Small intestine (tissue), 7 donors: ENCODE measurements around the gene GUCA1A. TPM values are rescaled to one million over a fixed set of nuclear protein-coding genes. Genes with fewer than 3 reads are reported as not detected.
A peak's percentile ranks its signal among the peaks of the same experiment; 100 is the strongest.
"Not testable (repeated sequence)": the region's sequence is repeated elsewhere in the genome, so short reads cannot be mapped to it uniquely, and the experiment has no call there.

Experiments
- DNase-seq, 2 donors: peaks; one replicate each; pipeline versions ENCODE4 v3.0.0 to v3.0.0-alpha.2; 2013
- FAIRE-seq: peaks from 2 replicates; lab custom pipeline; 2012; peaks lifted over from hg19 to GRCh38; lab: Jason Lieb, UNC
- H3K27ac ChIP-seq, 3 donors: one replicate each; pipeline ENCODE4 v1.5.1; 2013; ENCODE audit warnings: low read length in 2 of 3, mild to moderate bottlenecking in 2 of 3, control low read depth in 1 of 3, inconsistent platforms in 1 of 3, low read depth in 1 of 3, moderate library complexity in 1 of 3
- H3K27me3 ChIP-seq, 3 donors: one replicate each; pipeline ENCODE4 v1.6.1; 2013; ENCODE audit warnings: low read length in 3 of 3, inconsistent platforms in 1 of 3; ENCODE audit not compliant: control insufficient read depth in 3 of 3, insufficient read depth in 3 of 3
- H3K36me3 ChIP-seq, 3 donors: one replicate each; pipeline ENCODE4 v1.6.1; 2013; ENCODE audit warnings: low read length in 3 of 3, inconsistent platforms in 1 of 3, low read depth in 1 of 3, mild to moderate bottlenecking in 1 of 3, moderate library complexity in 1 of 3; ENCODE audit not compliant: control insufficient read depth in 3 of 3, insufficient read depth in 2 of 3
- H3K4me1 ChIP-seq, 3 donors: one replicate each; pipeline ENCODE4 v1.6.1; 2013; ENCODE audit warnings: low read length in 2 of 3, inconsistent platforms in 1 of 3, low read depth in 1 of 3, mild to moderate bottlenecking in 1 of 3, moderate library complexity in 1 of 3; ENCODE audit not compliant: control insufficient read depth in 3 of 3, insufficient read depth in 2 of 3
- H3K4me3 ChIP-seq, 3 donors: one replicate each; pipeline ENCODE4 v1.5.1; 2013; ENCODE audit warnings: low read length in 3 of 3, control low read depth in 1 of 3, inconsistent platforms in 1 of 3, low read depth in 1 of 3, mild to moderate bottlenecking in 1 of 3, moderate library complexity in 1 of 3
- H3K9me3 ChIP-seq, 2 donors: one replicate each; pipeline ENCODE4 v1.6.1; 2013; ENCODE audit warnings: low read depth in 1 of 2, low read length in 1 of 2; ENCODE audit not compliant: control insufficient read depth in 2 of 2, insufficient read depth in 1 of 2
- WGBS, 3 donors: extraction: QIAGEN DNeasy Blood & Tissue Kit; methylation state at CpG; one replicate each; pipeline ENCODE4 v1.1.7; 2013; 5-methylcytosine and 5-hydroxymethylcytosine counted together
- polyA plus RNA-seq, 4 donors: library from polyadenylated mRNA; stranded (reverse) in 3 of 4; unstranded in 1 of 4; fragments of 200-250 nt in 3 of 4; fragments of 120-200 nt in 1 of 4; gene quantifications; one replicate each; pipeline versions ENCODE4 v1.2.1 to v1.2.3, GENCODE V29; 2013
- donor health status: healthy with polysubstance abuse.
- donor health status: control.
- donor health status: control.
- donor health status: Bipolar disorder and iron deficiency.
- donor health status: healthy.

GUCA1A gene
- polyA plus RNA-seq, 4 donors = 0.37 to 0.69 TPM; not detected in 2

DNA sequence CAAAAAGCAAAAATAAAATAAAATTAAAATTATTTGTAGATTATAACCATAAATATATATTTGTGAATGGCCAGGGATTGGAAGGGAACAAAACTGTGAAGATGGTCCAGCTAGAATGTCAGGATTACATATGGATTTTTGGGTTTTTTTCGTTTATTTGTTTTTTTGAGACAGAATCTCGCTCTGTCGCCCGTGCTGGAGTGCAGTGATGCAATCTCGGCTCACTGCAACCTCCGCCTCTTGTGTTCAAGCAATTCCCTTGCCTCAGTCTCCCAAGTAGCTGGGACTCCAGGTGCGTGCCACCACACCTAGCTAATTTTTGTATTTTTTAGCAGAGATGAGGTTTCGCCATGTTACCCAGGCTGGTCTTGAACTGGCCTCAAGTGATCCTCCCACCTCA is 22.9 kb upstream of the GUCA1A start:
- WGBS, 3 donors = 89 to 94% (median 91%) methylated on average over 8 of the region's 8 CpGs
- DNase-seq = no peak
- no peaks in the 10 kb centered on the region for H3K36me3 ChIP-seq
- H3K4me1 ChIP-seq = peaks cover 0 to 30% (median 3%) of the 10 kb centered on the region in 3 donors
- H3K27me3 ChIP-seq = no peaks in the 10 kb centered on the region
- no peak overlapping the region for H3K4me3 ChIP-seq
- H3K27ac ChIP-seq = no peak overlapping the region
- FAIRE-seq = no peak
- no peaks in the 10 kb centered on the region for H3K9me3 ChIP-seq

GRCh38 chr6:42152024-42152423 is 21.1 kb upstream of the GUCA1A start:
- Histone ChIP-seq H3K27me3 (no peaks in the 10 kb centered on the region), H3K36me3 (no peaks in the 10 kb centered on the region), H3K9me3 (no peaks in the 10 kb centered on the region), H3K4me3 (no peak overlapping the region), H3K27ac (peak overlapping the region in 1 of 3 donors; percentile 93), H3K4me1 (peaks cover 0 to 30% (median 3%) of the 10 kb centered on the region in 3 donors)
- DNase-seq (no peak), FAIRE-seq (no peak)
- WGBS, 3 donors = 81 to 86% (median 84%) methylated on average over 8 of the region's 8 CpGs

DNA sequence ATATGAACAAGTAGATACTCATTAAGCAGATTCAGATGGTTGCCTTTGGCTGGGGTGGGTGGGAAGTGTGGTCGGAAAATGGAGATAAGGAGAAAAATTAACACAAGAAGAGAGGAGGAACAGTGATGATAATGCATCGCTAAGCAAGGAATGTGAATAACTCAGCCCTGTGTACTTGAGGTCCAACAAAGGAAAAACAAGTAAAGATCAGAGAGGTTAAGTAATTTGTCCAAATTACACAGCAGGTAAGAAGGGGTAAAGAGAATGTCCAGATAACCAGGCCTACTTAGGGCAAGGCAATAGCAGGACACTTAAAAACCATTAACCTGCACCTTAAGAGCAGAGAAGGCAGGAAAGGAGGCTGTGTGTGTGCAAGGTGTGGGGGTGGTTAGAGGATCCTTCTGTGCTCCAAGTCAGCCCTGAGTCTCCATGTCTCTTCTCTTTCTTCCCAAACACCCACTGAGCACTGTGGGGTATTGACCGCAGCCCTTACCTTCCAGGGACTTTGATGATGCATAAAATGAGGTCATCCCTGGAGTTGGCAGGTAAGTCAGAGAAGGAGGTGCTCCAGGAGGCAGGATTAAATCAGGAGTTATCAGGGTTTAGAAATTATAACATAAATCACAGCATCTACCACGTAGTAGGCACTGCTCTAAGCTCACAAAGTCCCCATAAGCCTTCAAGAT is 20.5 kb upstream of the GUCA1A start:
- H3K4me1 ChIP-seq = peaks cover 0 to 26% (median 3%) of the 10 kb centered on the region in 3 donors
- not testable (repeated sequence) for H3K36me3 ChIP-seq, H3K4me3 ChIP-seq, FAIRE-seq, H3K27ac ChIP-seq, H3K9me3 ChIP-seq, DNase-seq, H3K27me3 ChIP-seq
- WGBS, 3 donors = 86 to 88% (median 87%) methylated on average over 3 of the region's 4 CpGs

GRCh38 chr6:42153921-42154320 is 19.2 kb upstream of the GUCA1A start:
- Histone ChIP-seq H3K36me3 (no peaks in the 10 kb centered on the region), H3K9me3 (no peaks in the 10 kb centered on the region), H3K27ac (no peak overlapping the region), H3K4me3 (no peak overlapping the region), H3K4me1 (peaks cover 0 to 17% (median 0%) of the 10 kb centered on the region in 3 donors), H3K27me3 (no peaks in the 10 kb centered on the region)
- DNase-seq (peak in 1 of 2 donors; percentile 33), FAIRE-seq (no peak)
- WGBS, 3 donors = 26 to 59% (median 39%) methylated on average over 5 of the region's 5 CpGs

DNA sequence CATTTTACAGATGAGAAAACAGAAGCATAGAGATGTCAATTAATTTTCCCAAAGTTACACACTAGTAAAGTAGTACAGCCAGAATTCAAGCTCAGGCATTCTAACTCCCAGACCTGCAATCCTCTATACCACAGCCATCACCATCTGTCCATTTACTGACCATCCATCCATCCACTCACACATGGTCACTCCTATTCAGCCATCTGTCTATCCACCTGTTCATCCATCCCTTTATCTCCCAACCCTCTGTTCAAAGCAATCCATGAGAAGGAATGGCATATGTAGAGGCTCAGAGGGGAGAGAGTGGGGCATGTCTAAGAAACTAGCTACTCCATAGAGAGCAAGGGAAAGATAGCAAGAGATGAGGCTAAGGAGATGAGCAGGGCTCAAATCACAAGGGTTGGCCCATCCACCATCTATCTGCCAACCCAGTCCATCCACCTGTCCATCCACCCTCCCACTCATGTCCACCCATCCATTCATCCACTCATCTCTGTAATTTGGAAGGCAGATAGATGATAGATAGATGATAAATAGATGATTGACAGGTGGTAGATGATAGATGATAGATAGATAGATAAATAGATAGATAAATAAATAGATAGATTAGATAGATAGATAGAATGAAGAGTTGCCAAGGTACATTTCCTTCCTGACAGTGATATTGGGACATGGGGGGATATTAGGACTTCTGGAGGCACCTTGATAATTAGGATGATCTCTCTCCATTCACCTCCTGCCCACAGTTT is 18.5 kb upstream of the GUCA1A start:
- no peak overlapping the region for H3K4me3 ChIP-seq
- no peak overlapping the region for H3K27ac ChIP-seq
- H3K4me1 ChIP-seq = peaks cover 0 to 10% (median 0%) of the 10 kb centered on the region in 3 donors
- no peaks in the 10 kb centered on the region for H3K9me3 ChIP-seq
- H3K27me3 ChIP-seq = peaks cover 0 to 4% (median 0%) of the 10 kb centered on the region in 3 donors
- no peaks in the 10 kb centered on the region for H3K36me3 ChIP-seq
- no peak for FAIRE-seq
- no peak for DNase-seq

- H3K27me3 ChIP-seq = peaks cover 0 to 4% (median 0%) of the 10 kb centered on the region in 3 donors
- H3K4me3 ChIP-seq = no peak overlapping the region
- no peak for DNase-seq
- no peaks in the 10 kb centered on the region for H3K9me3 ChIP-seq
- no peak for FAIRE-seq
- no peak overlapping the region for H3K27ac ChIP-seq
- no peaks in the 10 kb centered on the region for H3K36me3 ChIP-seq
- WGBS, 3 donors = 85 to 95% (median 88%) methylated on average over 4 of the region's 4 CpGs
- peaks cover 0 to 10% (median 0%) of the 10 kb centered on the region in 3 donors for H3K4me1 ChIP-seq
Measured at GRCh38 chr6:42155293-42155692, 17.9 kb upstream of the GUCA1A start.

GRCh38 chr6:42156638-42157037 is 16.5 kb upstream of the GUCA1A start:
- DNase-seq (no peak), FAIRE-seq (no peak)
- peaks cover 0 to 6% (median 0%) of the 10 kb centered on the region in 3 donors for H3K4me1 ChIP-seq
- no peak overlapping the region for H3K27ac ChIP-seq
- no peak overlapping the region for H3K4me3 ChIP-seq
- no peaks in the 10 kb centered on the region for H3K9me3 ChIP-seq
- H3K27me3 ChIP-seq = peaks cover 0 to 4% (median 0%) of the 10 kb centered on the region in 3 donors
- no peaks in the 10 kb centered on the region for H3K36me3 ChIP-seq
- WGBS, 3 donors = 64 to 79% (median 66%) methylated on average over 3 of the region's 3 CpGs

GRCh38 chr6:42158011-42158410 is 15.2 kb upstream of the GUCA1A start:
- WGBS, 3 donors = 59 to 71% (median 66%) methylated on average over 2 of the region's 2 CpGs

More at GRCh38 chr6:42158011-42158410, 15.2 kb upstream of the GUCA1A start:
- FAIRE-seq (no peak), DNase-seq (no peak)
- Histone ChIP-seq H3K4me1 (peaks cover 0 to 12% (median 0%) of the 10 kb centered on the region in 3 donors), H3K27me3 (peaks cover 0 to 4% (median 0%) of the 10 kb centered on the region in 3 donors), H3K9me3 (no peaks in the 10 kb centered on the region), H3K36me3 (no peaks in the 10 kb centered on the region), H3K4me3 (no peak overlapping the region), H3K27ac (no peak overlapping the region)
